ENCODE data around the gene ZSCAN18.

ZSCAN18 gene

DNA sequence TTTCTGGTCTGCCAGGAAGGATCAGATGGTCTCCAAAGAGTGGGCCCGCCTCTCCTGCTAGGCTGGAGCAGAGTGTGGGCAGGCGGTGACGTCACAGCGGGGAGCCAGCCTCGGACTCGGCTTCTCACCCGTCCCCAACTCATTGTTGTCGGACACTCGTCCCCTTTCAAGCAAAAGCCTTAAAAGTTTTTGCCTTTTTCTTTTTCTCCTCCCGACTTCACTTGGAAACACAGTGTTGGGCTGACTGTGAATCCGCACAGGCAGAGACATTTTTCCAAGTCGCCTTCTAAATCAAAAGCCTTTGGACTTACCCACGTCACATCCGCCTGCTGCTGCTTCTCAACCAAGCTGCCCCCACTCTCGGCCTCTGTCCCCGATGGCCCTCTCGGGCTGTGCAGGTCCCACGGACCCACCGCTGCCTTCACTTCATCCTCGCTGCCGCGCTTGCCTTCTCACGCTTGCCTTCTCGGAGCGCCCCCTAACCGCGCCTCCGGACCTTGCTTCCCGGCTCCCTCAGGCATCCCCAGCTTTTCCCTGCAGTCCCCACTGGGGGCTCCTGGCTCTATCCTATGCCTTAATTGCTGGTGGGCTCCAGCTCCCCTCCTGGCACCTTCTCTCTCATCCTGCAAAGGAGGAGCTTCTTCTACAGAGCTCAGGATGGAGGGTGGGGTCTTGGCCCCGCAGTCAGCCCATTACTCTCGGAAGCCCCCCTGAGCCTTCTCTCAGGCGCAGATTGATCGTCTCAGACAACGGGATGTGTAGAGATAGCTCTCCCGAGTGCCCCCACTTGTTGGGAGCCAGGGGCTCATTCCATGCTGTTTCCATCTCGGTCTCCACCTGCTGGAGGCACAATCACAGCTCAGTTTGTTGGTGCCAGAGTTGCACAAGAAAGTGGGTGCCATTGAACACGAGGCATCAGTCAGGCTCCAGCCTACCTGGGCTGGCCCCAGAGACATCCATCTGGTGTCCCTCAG lies 42.8 kb downstream of the ZSCAN18 start:
- peak; percentile 12 for DNase-seq
- H3K36me3 ChIP-seq (replicated peaks): no peaks in the 10 kb centered on the region
- in situ Hi-C loops (cut with HindIII; ENCODE audit: low pct_ligation_motif_present, low sequenced_read_pairs): no loop called here
- no peaks in the 10 kb centered on the region for H3K27me3 ChIP-seq (replicated peaks)
- H3K4me3 ChIP-seq (ENCODE audit: low read depth, low read length): peak overlapping the region; percentile 41
- no peak overlapping the region for H3K27ac ChIP-seq
- TF ChIP-seq, protein P1, sequence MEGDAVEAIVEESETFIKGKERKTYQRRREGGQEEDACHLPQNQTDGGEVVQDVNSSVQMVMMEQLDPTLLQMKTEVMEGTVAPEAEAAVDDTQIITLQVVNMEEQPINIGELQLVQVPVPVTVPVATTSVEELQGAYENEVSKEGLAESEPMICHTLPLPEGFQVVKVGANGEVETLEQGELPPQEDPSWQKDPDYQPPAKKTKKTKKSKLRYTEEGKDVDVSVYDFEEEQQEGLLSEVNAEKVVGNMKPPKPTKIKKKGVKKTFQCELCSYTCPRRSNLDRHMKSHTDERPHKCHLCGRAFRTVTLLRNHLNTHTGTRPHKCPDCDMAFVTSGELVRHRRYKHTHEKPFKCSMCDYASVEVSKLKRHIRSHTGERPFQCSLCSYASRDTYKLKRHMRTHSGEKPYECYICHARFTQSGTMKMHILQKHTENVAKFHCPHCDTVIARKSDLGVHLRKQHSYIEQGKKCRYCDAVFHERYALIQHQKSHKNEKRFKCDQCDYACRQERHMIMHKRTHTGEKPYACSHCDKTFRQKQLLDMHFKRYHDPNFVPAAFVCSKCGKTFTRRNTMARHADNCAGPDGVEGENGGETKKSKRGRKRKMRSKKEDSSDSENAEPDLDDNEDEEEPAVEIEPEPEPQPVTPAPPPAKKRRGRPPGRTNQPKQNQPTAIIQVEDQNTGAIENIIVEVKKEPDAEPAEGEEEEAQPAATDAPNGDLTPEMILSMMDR (IDR thresholded peaks at IDR 0.05; ENCODE audit: low read depth, low read length, missing control alignments): peak; percentile 36

DNA sequence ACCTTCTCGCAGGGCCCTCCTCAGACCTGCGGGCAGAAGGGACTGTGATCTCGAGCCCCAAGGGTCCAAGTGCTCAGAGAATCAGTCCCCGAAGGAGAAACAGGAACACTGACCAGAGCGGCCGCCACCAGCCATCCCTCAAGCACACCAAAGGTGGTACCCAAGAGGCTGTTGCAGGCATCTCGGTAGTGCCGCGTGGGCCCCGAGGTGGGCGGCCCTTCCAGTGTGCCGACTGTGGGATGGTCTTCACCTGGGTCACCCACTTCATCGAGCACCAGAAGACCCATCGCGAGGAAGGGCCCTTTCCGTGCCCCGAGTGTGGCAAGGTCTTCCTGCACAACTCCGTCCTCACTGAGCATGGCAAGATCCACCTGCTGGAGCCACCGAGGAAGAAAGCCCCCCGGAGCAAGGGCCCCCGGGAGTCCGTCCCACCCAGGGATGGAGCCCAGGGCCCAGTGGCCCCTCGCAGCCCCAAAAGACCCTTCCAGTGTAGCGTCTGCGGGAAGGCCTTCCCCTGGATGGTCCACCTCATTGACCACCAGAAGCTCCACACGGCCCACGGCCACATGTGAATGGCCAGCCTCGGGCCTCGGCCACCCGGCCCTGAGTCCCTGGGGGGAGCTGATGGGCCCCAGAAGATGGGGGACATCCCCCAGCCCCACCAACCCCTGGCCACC lies 44.4 kb downstream of the ZSCAN18 start:
- Histone ChIP-seq H3K27me3 (replicated peaks) (no peaks in the 10 kb centered on the region), H3K27ac (no peak overlapping the region), H3K4me3 (ENCODE audit: low read depth, low read length) (no peak overlapping the region), H3K36me3 (replicated peaks) (no peaks in the 10 kb centered on the region)
- in situ Hi-C loops (cut with HindIII; ENCODE audit: low pct_ligation_motif_present, low sequenced_read_pairs): no loop called here
- TF ChIP-seq, protein P1 (IDR thresholded peaks at IDR 0.05; ENCODE audit: low read depth, low read length, missing control alignments): no peak
- no peak for DNase-seq

DNA sequence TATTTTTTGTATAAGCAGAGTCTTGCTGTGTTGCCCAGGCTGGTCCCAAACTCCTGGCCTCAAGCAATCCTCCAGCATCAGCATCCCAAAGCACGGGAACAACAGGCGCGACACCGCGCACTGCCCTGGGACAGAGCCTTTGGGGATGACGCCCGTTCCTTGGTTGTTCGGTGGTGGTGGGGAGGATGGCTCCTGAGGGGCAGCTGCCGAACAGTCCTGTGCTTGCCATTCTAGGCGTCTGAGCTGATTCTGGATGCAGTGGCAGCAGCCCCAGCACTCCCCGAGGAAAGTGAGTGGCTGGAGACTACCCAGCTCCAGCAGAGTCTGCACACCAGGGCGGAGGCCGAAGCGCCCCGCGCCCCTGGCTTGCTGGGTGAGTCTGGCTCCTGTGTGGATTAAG lies 45.8 kb downstream of the ZSCAN18 start:
- Histone ChIP-seq H3K27ac (no peak overlapping the region), H3K4me3 (ENCODE audit: low read depth, low read length) (no peak overlapping the region), H3K36me3 (replicated peaks) (no peaks in the 10 kb centered on the region), H3K27me3 (replicated peaks) (no peaks in the 10 kb centered on the region)
- DNase-seq: no peak
- in situ Hi-C loops (cut with HindIII; ENCODE audit: low pct_ligation_motif_present, low sequenced_read_pairs): no loop called here
- TF ChIP-seq, protein P1 (IDR thresholded peaks at IDR 0.05; ENCODE audit: low read depth, low read length, missing control alignments): no peak

DNA sequence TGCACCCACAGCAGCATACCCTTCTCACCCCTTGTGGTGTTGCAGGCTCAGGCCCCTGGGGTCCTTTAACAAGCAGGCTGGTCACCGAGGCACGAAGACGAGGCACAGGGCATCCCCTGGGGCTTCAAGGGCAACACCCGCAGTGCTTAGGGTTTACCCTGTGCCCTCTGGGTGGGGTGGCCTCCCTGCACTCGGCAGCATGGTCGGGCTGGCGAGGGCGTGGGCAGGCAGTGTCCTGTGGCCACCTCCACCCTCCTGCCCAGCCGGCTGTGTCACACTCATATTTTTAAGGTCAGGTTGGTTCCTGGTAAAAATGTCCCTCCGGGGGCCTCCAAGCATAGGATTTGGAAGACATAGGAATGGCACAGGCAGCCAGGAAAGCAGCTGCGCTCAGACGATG lies 50.4 kb downstream of the ZSCAN18 start:
- no peak for DNase-seq
- Histone ChIP-seq H3K27ac (no peak overlapping the region), H3K27me3 (replicated peaks) (no peaks in the 10 kb centered on the region), H3K36me3 (replicated peaks) (no peaks in the 10 kb centered on the region), H3K4me3 (ENCODE audit: low read depth, low read length) (no peak overlapping the region)
- TF ChIP-seq, protein P1 (IDR thresholded peaks at IDR 0.05; ENCODE audit: low read depth, low read length, missing control alignments): no peak
- in situ Hi-C loops (cut with HindIII; ENCODE audit: low pct_ligation_motif_present, low sequenced_read_pairs): no loop called here

DNA sequence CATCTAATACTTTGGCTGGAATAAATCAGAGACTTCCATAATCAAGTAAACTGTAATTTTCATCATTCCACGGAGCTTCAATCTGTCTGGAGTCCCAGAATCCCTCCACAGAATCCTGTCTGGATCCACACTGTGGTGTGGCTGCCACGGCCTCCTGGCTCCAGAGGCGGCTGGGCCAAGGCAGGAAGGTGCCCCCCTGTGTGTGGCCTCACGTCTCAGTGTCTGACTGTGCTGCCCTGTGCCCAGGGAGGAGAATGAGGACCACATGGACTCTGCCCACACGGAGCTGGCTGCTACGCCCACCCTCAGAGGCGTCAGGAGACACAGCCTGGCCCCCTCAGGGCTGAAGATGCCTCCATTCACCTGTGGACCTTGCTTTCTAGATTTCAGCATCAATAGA lies 51.2 kb downstream of the ZSCAN18 start:
- H3K27me3 ChIP-seq (replicated peaks): no peaks in the 10 kb centered on the region
- H3K36me3 ChIP-seq (replicated peaks): no peaks in the 10 kb centered on the region
- H3K27ac ChIP-seq: no peak overlapping the region
- H3K4me3 ChIP-seq (ENCODE audit: low read depth, low read length): no peak overlapping the region
- in situ Hi-C loops (cut with HindIII; ENCODE audit: low pct_ligation_motif_present, low sequenced_read_pairs): no loop called here
- TF ChIP-seq, protein P1 (IDR thresholded peaks at IDR 0.05; ENCODE audit: low read depth, low read length, missing control alignments): no peak
- DNase-seq: no peak

Measured in brain microvascular endothelial cell (primary cell).